Activated CD4-positive, alpha-beta T cell treated with anti-CD3 and anti-CD28 coated beads for 24 hours (primary cell): ENCODE data around the gene TAS1R1.
"Not testable (repeated sequence)": the region's sequence is repeated elsewhere in the genome, so short reads cannot be mapped to it uniquely, and the experiment has no call there.

ENCODE experiments used
- DNase-seq, 2 donors: peaks; one replicate each; pipeline ENCODE4 v3.0.0-alpha.2; 2020; ENCODE audit warnings: low read depth in 2 of 2

The TAS1R1 gene

DNA sequence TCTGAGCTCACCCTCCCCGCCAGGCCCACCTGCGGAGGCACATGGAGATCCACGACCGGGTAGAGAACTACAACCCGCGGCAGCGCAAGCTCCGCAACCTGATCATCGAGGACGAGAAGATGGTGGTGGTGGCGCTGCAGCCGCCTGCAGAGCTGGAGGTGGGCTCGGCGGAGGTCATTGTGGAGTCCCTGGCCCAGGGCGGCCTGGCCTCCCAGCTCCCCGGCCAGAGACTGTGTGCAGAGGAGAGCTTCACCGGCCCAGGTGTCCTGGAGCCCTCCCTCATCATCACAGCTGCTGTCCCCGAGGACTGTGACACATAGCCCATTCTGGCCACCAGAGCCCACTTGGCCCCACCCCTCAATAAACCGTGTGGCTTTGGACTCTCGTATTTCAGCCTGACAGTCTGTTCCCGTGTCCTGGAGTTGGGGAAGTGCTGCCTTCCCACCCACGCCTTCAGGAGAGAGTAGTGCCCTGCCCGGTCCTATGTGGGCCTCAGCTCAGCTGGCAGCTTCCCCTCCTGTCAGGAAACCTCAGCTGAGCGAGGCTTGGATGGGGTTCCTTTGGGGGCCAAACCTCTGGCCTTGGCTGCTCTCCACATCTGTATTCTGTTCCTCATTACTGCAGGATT lies 33.9 kb downstream of the TAS1R1 start:
- DNase-seq = no peak

DNA sequence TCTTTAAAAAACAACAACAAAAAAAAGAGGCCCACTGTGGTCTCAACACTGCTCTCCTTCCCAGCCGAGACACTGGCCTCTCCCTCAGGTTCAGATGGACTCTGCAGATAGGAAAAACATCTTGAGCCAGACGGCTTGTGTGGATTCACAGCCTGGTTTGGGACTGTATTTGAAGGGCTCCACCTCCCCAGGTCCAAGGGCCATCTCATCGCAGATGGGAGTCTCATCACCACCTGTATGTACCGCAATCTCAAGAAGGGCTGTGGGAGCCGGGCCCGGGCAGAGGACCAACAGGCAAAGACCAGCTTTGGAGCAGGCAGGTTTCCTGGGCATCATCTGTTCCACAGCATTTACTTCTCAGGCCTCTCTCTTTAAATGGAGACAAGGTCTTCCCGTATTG lies 34.9 kb downstream of the TAS1R1 start:
- DNase-seq = no peak

DNA sequence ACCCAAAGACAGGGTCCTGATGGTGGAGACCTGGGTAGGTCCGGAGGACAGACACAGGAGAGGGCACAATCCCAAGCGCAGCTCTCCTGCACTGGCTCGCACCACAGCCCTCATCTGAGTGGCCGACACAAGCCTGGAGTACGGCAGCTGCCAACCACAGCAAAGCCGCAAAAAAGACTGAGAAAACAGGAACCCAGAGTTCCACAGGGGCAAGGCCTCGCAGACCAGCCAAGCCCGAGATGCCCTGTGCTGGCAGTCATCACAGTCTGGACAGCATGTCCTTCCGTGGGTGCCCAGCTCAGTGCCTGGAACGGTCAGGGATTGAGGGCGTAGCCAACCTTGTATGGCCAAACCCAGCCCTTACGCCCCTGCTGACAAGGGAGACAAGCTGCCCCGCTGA lies 36.1 kb downstream of the TAS1R1 start:
- DNase-seq = no peak

DNA sequence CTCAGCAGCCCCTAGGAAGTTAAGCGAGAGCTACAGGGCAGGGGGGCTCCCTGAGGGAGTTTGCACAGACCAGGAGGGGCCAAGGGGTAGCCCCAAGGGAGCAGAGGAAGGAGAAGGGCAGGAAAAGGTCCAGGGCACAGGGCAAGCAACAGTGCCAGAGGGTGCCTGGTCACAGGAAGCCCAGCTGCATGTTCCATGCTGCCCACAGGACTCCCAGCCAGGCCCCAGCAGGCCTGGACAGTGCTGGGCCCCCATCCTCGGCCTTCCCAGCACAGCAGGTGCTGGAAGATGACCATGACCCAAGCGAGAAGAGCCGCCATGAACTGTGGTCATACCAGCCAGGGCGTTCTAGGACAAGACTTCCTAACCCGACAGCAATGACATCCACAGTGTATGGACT lies 36.5 kb downstream of the TAS1R1 start:
- DNase-seq = no peak

DNA sequence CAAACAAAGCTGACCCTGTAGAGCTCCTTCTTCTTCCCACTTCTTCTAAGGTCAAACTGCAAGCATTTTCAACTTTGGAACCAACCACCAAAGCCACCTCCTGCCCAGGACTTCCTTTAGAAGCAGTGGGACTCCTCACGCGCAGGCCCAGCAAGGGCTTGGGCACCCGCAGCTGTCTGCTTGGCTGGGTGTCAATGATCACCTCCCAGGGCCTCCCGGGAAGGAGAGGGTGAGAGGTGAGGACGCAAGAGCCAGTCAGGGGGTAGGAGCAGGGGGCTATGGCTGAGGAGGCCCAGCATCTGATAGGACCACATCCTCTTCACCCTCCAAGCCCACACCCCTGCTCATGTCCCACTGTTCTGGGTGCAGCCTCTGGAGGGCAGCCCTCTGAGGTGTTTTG lies 37.3 kb downstream of the TAS1R1 start:
- DNase-seq = no peak

DNA sequence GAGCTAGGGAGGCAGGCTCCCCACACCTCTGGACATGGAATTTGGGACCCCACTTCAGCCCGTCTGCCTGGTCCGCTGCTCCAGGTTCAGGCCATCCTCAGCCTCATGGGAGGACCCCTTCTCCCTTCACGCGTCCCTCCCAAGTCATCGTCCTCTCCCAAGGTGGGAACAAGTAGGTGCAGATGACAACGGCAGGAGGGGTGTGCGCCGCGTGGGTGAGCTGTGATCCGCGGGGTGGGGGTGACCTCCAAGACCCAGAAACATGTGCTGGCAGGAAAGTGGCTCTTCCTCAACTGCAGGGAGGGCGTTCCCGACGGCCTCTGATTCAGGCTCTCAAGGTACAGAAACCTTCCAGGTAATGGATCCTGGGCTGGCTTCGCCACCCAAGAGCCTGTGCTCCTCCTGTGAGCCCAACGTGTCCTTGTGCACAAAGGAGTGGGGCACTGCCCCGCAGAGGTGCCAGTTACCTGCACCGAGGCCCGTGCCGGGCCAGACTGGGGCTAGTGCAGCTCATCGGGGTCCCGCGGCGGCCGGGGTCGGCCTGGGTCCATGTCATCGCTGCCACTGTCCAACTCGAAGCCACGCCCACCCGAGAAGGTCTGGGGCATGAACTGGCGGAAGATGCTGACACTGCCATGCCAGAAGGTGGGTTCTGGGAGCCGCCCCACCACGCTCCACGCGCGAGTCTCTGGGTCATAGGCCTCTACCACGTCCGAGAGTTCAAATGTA lies 37.9 kb downstream of the TAS1R1 start:
- no peak for DNase-seq

DNA sequence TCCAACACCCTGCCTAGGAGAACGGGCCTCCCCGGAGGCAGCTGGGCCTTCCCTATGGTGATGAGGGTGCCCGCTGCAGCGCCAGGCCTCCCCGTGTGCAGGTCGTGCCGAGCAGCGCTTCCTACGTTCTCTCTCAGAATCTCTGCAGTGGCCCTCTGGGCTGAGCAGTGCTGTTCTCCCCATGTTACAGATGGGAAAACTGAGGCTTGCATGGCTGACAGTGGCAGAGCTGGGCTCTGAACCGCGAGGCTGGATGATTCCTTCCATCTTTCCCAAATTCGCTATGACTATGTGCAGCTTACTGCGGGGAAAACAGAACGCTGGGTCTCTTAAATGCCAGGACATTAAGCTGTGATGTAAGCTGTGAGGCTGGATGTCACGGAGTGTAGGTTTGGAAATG lies 38.7 kb downstream of the TAS1R1 start:
- no peak for DNase-seq

DNA sequence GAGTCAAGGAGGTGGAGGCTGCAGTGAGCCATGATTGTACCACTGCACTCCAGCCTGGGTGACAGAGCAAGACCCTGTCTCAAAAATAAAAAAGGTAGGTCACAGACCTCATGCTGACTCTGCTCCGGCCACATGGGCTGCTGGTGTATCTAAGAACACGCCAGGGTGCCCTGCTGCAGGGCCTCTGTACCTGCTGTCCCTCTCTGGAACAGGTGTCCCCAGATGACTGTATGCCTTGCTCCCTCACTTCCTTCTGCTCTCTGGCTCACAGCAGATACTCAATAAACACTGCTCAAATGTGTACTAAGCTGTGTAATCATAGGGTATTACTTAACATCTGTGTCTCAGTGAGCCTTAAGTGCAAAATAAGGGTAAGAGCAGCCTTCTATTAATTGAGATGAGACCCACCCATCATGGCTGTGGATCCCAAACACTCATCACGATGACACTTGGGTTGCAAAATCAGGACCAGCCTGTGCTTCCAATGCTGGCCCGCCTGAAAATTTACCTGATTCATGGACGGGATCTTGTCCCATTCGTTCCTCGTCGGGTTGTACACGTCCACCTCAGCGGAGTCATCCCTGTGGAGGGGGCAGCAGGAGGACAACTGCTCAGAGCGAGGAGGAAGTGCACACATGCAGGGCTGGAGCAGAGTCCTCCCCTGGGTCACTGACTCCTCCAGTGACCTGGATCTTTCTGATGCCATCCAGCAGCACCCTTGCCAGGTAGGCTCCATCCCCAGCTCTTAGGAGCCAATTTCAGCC lies 40.1 kb downstream of the TAS1R1 start:
- no peak for DNase-seq

DNA sequence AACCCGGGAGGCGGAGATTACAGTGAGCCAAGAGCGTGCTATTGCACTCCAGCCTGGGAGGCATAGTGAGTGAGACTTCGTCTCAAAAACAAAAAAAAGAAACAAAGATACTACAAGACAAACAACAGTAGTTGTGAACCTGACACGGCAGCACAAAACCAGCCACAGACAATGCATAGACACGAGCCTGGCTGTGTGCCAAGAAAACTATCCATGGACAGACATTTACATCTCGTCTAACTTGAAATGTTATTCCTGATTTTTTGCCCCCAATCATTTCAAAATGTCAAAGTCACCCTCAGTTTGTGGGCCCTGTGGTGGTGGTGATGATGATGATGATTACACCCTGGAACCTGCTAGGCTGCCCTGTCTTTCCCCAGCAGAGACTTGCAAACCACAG lies 41.2 kb downstream of the TAS1R1 start:
- no peak for DNase-seq

DNA sequence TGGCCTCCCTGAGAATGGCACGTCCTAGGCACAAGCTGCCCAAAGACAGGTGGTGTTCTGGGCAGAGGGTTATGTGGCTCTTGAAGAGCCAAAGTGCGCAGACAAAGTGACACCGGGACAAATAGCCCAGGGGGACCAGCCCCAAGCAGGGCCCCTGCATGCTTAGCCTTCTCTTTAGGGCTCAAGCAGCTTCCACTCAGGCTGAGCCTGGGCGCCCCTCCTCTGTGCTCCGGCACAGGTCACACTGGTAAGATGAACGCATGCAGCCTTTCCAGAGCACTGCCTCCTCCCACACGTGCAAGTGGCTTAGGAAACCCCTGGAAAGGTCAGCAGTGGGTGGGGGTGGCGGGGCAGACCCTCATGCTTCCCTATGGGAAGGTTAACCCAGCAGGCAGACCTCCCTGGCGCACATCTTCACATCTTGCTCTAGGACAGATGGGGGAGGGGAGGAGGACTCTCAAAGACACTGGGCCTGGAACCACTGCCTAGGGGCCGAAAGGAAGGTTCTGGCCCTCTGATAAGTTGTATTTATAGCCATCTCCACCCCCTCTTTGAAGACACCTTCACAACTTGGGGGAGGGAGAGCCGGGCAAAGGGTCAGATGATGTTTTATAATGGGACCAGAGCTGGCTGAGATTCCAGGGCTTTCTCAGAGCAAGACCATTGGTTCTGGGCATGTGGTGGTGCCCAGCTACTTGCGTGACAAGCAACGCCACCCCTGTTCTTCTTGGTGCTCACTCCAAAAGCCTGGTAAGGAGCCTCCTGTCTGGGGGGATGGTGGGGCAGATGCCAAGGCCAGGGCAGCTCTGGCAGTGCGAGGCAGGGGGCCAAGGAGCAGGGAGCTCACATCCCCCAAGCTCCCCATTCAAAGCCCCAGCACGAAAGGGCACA lies 42.0 kb downstream of the TAS1R1 start:
- DNase-seq = no peak

DNA sequence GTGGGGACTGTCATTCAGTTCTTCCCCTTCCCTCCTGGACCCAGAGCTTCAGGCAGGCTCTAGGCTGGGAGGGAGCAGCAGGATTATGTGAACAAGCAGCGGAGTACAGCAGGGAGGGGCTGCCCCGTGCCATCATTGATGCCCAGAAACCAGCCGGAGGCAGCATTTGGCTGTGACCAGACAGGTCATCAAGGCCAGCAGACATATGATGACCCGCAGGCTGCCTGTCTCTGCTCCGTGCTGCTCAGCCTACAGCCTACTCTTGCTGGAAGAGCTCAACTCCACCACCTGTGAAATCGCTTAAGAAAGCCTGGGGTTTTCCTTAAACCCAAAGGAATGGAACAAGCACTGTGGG lies 42.6 kb downstream of the TAS1R1 start:
- no peak for DNase-seq

DNA sequence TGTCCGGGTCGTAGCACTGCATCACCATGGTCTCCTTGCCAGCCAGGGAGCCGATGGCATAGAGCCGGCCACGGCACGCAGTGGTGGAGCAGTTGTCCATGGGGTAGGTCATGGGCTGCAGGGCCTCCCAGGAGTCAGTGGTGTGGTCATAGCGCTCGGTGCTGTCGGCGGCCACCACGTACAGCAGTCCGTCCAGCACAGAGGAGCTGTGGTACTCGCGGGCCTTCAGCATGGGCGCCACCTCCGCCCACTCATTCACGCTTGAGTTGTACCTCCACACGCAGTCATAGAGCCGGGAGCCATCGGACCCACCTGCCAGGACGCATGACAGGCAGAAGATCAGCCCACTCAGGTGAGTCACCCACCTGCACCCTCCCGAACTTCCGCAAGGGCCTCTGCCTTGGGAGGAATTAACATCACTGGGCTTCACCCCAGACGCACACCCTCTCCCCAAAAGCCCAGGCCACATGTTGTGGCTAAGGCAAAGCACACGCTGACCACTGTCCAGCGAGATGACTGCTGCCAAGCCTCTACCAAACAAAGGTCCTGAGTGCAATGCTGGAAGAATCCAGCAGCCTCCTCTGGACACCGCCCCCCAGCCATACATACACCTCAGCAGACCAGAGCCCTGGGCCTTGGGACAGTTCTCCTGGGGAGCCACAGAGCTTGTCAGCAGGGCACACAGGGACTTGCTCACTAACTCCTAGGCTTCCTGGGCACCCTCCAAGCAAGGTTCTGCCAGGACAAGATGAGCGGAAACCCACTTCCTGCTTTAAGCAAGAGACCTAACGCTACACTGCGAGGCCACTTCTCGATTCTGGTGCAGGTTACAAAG lies 44.3 kb downstream of the TAS1R1 start:
- DNase-seq = no peak

DNA sequence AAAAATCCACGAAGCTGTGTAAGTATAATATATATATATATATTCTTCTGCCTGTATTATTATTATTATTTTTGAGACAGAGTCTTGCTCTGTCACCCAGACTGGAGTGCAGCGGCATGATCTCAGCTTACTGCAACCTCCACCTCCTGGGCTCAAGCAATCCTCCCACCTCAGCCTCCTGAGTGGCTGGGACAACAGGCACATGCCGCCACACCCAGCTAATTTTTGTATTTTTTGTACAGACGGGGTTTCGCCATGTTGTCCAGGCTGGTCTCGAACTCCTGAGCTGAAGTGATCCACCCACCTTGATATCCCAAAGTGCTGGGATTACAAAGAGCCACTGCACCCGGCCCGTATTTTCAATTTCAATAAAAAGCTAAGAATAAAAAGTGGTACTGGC lies 44.9 kb downstream of the TAS1R1 start:
- not testable (repeated sequence) for DNase-seq

DNA sequence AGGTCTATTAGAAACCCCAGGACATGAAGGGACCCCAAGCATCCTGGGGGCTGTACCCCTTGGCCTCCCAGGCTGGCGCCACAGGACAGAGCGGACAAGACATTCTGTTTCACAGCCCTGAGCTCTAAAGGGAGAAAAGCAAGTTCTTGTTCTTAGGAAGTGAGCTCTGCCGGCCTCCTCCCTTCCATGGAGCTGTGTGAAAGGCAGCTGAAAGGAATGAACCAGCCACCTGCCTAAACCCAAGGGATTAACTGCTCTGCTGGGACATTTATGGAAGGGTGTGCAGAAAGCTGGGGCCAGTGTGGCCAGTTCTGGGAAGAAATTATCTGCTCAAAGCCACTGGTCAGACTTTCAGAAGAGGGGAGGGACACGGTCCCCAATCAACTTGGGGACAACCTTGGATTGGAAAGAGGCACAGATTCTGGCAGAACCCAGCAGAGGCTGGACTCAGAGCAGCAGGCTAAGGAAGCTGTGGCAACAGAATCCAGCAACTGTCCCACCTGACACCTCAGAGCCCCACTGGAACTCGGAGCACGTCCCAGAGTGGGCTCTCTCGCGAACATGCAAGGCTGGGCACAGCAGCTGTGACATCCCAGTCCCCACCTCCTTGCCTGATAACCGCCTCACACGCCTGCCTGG lies 45.4 kb downstream of the TAS1R1 start:
- no peak for DNase-seq

DNA sequence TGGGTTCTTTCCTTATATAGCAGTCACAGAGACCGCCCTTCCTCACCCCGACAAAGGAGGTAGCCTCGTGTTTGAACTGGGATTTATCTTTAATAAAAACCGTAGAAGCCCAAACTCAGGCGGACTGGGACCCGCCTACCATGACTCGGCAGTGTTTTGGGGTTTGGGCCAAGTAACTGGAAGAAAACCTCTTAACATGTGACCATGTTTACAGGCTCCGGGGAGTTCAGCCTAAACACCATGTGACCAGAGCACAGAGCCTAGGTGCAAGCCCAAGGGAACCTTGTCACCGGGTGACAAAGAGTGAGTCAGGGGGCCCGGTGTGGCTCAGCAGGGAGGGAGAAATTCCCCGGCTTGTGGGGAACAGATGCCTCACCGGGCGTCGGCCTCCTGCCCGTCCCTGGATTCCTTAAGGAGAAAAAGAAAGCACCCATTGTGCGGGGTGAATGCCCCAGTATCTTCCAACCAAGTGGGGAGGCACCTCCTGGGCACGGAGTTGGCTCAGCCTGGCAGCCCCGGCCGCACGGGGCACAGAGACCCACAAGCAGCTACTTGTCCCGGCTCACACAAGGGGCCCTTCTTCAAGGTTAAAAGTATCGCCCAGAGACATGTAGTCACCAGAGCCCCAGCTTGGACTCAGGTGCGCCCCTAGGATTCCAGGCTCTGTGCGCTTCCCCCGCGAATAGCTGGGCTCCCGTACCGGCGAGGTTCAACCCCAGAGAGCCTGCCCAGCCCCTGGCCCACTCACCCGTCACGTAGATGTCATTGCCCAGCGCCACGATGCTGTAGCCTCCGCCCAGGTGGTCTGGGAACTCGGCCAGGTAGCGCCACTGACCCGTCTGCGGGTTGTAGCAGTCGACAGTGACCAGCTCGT lies 46.2 kb downstream of the TAS1R1 start:
- peak; percentile 73 to 75 for DNase-seq

DNA sequence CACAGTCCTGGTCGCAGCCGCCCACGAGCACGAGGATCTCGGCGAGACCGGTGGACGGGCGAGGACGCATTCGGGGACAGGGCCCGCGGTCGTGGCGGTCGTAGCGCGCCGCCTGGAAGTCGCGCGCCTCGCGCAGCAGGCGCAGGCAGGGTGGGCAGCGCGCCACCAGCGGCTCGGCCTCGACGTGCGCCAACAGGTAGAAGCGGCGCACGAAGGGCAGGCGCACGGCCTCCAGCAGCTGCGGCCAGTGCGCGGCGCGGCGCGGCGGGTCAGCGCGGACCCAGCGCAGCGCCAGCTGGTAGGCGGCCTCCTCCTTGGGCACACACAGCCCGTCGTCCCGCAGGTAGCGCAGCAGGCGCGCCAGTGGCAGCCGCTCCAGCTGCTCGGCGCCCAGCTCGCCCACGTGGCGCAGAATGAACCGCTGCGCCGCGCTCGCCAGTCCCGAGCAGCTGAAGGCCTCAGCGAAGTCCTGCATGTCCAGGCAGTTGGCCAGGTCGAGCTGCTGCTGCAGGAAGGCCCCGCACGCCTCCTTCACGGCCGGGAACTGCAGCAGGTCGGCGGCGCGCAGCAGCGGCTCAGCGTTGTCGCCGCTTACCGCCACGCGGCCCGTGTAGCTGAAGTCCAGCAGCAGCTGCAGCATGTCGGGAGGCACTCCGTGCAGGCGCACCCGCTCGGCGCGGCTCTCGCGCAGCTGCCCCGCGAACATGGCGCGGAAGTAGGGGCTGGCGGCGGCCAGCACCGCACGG lies 47.0 kb downstream of the TAS1R1 start:
- DNase-seq = no peak

DNA sequence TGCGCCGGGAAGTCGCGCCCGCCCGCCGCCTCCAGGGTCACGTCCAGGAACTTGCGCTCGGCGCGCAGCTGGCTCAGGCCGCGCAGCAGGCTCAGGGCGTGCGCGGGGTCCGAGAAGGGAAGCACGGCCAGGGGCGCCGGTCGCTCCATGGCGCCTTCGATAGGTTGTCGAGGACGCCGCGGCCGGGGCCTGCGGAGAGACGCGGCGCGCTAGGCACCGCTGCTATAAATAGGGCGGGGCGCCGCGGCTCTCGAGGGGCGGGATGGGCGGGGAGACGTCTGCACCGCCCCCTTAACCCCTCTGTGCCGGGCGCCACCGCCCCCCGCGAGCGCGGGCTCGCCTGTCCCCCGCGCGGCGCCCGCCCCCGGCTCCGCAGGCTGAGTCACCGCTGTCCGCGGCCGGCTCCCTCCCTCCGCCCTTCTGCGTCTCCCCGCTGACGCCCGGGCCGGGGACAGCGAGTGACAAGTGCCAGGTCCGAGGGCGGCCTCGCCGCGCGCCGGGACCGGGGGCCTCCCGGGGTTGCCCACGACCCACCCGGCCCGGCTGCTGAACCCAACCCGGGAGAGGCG lies 47.6 kb downstream of the TAS1R1 start, which contains the start of gene KLHL21:
Gene KLHL21, minus strand, starts transcription at position 201 of the 569 bp plus-strand sequence. Its CDS starts 52 bp downstream, at position 149.
- peak; percentile 74 to 77 for DNase-seq

DNA sequence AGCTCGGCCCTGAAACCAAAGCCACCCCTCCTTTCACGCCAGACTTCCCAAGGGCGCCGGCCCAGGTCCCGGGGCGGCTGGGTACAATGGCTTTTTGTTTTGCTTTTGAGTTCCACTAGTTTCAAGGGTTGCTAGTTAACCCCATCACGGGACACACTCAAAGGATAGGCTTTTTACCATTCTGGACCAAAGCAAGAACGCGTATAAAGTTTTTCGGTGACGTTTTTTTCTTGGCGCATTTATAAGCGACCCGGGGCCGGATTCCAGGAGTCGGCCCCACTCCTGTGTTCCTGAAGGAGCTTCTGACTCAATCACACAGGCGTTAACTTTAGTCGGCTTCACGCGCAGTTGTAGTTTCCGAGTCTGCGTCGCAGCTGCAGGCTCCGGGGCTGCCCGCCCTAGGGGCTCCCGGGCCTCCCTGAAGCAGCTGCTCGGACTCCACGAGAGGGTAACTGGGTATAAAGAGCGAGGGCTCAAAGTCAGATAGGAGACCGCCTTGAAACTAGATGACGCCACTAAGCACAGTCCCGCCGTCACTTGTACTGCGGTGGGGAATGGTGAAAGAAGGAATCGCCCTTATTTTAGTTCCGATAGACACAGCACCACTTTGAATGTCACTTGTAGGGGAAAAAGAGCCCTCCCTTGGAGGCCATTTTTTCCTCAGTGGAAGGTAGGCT lies 48.3 kb downstream of the TAS1R1 start:
- no peak for DNase-seq
